Neuronal stem cell (in vitro differentiated cells): ENCODE results near the gene PCDHGA9.
A peak's percentile ranks its signal among the peaks of the same experiment; 100 is the strongest.
"Not testable (repeated sequence)": the region's sequence is repeated elsewhere in the genome, so short reads cannot be mapped to it uniquely, and the experiment has no call there.

Source experiments
- DNase-seq: peaks from one replicate; pipeline ENCODE4 v3.0.0-alpha.2; 2013; ENCODE audit warnings: low spot score
- H2AFZ ChIP-seq: one replicate; pipeline ENCODE4 v1.6.1; 2013; ENCODE audit warnings: mild to moderate bottlenecking, low read length, inconsistent platforms
- H2AK5ac ChIP-seq: 2 replicates; pipeline ENCODE4 v1.6.1; 2013; ENCODE audit warnings: low read depth, mild to moderate bottlenecking, inconsistent platforms, low read length, moderate library complexity, mixed read lengths
- H2BK120ac ChIP-seq: 2 replicates; pipeline ENCODE4 v1.6.1; 2013; ENCODE audit warnings: low read depth, mild to moderate bottlenecking, inconsistent platforms, low read length, moderate library complexity, mixed read lengths
- H2BK12ac ChIP-seq: one replicate; pipeline ENCODE4 v1.6.1; 2013; ENCODE audit warnings: low read length, inconsistent platforms
- H2BK15ac ChIP-seq: 2 replicates; pipeline ENCODE4 v1.6.1; 2013; ENCODE audit warnings: mild to moderate bottlenecking, low read length, inconsistent platforms, mixed read lengths
- H2BK5ac ChIP-seq: one replicate; pipeline ENCODE4 v1.6.1; 2013; ENCODE audit warnings: inconsistent platforms, mild to moderate bottlenecking, low read length, moderate library complexity
- H3K14ac ChIP-seq: one replicate; pipeline ENCODE4 v1.6.1; 2013; ENCODE audit warnings: low read length, inconsistent platforms
- H3K18ac ChIP-seq: 2 replicates; pipeline ENCODE4 v1.6.1; 2013; ENCODE audit warnings: low read length, inconsistent platforms
- H3K23ac ChIP-seq: 2 replicates; pipeline ENCODE4 v1.6.1; 2013; ENCODE audit warnings: low read depth, mild to moderate bottlenecking, mixed read lengths, low read length, inconsistent platforms; ENCODE audit not compliant: poor library complexity
- H3K27ac ChIP-seq: replicated peaks from 3 replicates; pipeline ENCODE4 v1.5.1; 2013; ENCODE audit warnings: low read length, inconsistent platforms
- H3K27me3 ChIP-seq, 3 experiments: 2 replicates each; pipeline ENCODE4 v1.6.1; 2013; ENCODE audit warnings: low read length in 3 of 3, mild to moderate bottlenecking in 2 of 3, inconsistent platforms in 1 of 3, low read depth in 1 of 3, mixed read lengths in 1 of 3, moderate library complexity in 1 of 3; ENCODE audit not compliant: control insufficient read depth in 3 of 3, insufficient read depth in 3 of 3
- H3K36me3 ChIP-seq, 2 donors: replicated peaks in 1 of 2; 2 replicates each; pipeline ENCODE4 v1.6.1; 2013; ENCODE audit warnings: low read length in 2 of 2; ENCODE audit not compliant: control insufficient read depth in 2 of 2, insufficient read depth in 2 of 2
- H3K4ac ChIP-seq: 2 replicates; pipeline ENCODE4 v1.6.1; 2013; ENCODE audit warnings: inconsistent platforms, mild to moderate bottlenecking, low read length, moderate library complexity
- H3K4me1 ChIP-seq, 2 donors: 1 replicate in 1 of 2; 2 replicates in 1 of 2; pipeline ENCODE4 v1.6.1; 2013; ENCODE audit warnings: low read length in 2 of 2, low read depth in 1 of 2; ENCODE audit not compliant: control insufficient read depth in 2 of 2, insufficient read depth in 1 of 2
- H3K4me2 ChIP-seq: one replicate; pipeline ENCODE4 v1.6.1; 2013; ENCODE audit warnings: mild to moderate bottlenecking, low read length, inconsistent platforms; ENCODE audit not compliant: insufficient read depth, poor library complexity, severe bottlenecking
- H3K4me3 ChIP-seq, 2 donors: 2 replicates each; pipeline ENCODE4 v1.5.1; 2013; ENCODE audit warnings: low read length in 2 of 2, mild to moderate bottlenecking in 2 of 2, inconsistent platforms in 1 of 2, moderate library complexity in 1 of 2
- H3K79me1 ChIP-seq: one replicate; pipeline ENCODE4 v1.6.1; 2013; ENCODE audit warnings: low read depth, mild to moderate bottlenecking, inconsistent platforms, low read length, moderate library complexity
- H3K9ac ChIP-seq: one replicate; pipeline ENCODE4 v1.6.1; 2013; ENCODE audit warnings: mild to moderate bottlenecking, low read depth, low read length, inconsistent platforms; ENCODE audit not compliant: poor library complexity
- H3K9me3 ChIP-seq, 2 donors: replicated peaks in 1 of 2; 2 replicates each; pipeline versions ENCODE3 to v1.6.1; 2013; ENCODE audit warnings: low read length in 2 of 2, mild to moderate bottlenecking in 2 of 2, inconsistent platforms in 1 of 2, low read depth in 1 of 2, mixed read lengths in 1 of 2, moderate library complexity in 1 of 2; ENCODE audit not compliant: control insufficient read depth in 2 of 2, insufficient read depth in 1 of 2
- H4K8ac ChIP-seq: one replicate; pipeline ENCODE4 v1.6.1; 2013; ENCODE audit warnings: low read depth, mild to moderate bottlenecking, inconsistent platforms, low read length, moderate library complexity
- H4K91ac ChIP-seq: one replicate; pipeline ENCODE4 v1.6.1; 2013; ENCODE audit warnings: low read length, low read depth, mild to moderate bottlenecking, inconsistent platforms; ENCODE audit not compliant: poor library complexity
- WGBS, 2 donors: extraction: QIAGEN DNeasy Blood & Tissue Kit; methylation state at CpG; one replicate each; pipeline ENCODE4 v1.1.7; 2013; ENCODE audit warnings: missing lambda C conversion rate in 2 of 2, mixed read lengths in 1 of 2; ENCODE audit not compliant: insufficient read length in 2 of 2, insufficient replicate concordance in 1 of 2; ENCODE audit errors: extremely low coverage in 2 of 2; 5-methylcytosine and 5-hydroxymethylcytosine counted together

The PCDHGA9 gene

DNA sequence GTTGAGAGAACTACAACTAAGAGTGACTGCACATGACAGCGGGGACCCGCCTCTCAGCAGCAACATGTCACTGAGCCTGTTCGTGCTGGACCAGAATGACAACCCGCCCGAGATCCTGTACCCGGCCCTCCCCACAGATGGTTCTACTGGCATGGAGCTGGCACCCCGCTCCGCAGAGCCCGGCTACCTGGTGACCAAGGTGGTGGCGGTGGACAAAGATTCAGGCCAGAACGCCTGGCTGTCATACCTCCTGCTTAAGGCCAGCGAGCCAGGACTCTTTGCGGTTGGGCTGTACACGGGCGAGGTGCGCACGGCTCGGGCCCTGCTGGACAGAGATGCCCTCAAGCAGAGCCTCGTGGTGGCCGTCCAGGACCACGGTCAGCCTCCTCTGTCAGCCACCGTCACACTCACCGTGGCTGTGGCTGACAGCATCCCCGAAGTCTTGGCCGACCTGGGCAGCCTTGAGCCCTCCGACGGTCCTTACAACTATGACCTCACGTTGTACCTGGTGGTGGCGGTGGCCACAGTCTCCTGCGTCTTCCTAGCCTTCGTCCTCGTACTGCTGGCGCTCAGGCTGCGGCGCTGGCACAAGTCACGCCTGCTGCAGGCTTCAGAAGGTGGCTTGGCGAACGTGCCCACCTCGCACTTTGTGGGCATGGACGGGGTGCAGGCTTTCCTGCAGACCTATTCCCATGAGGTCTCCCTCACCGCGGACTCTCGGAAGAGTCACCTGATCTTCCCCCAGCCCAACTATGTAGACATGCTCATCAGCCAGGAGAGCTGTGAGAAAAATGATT, 17.9 kb upstream of the PCDHGA9 start:
- Histone ChIP-seq H3K9me3 (peaks cover 32 to 43% of the 10 kb centered on the region in 2 donors), H4K91ac (no peak overlapping the region), H2BK120ac (no peak overlapping the region), H2BK5ac (no peak overlapping the region), H3K14ac (no peak overlapping the region), H3K23ac (no peak overlapping the region), H2BK15ac (no peak overlapping the region), H3K27ac (no peak overlapping the region), H4K8ac (peak overlapping the region; percentile 74), H2BK12ac (no peak overlapping the region), H3K27me3 (no peaks in the 10 kb centered on the region), H3K9ac (no peak overlapping the region), H2AFZ (no peak overlapping the region), H3K36me3 (no peaks in the 10 kb centered on the region), H2AK5ac (peak overlapping the region; percentile 34), H3K4me3 (peak overlapping the region in 1 of 2 donors; percentile 57), H3K4me1 (no peaks in the 10 kb centered on the region), H3K4ac (no peak overlapping the region), H3K18ac (no peak overlapping the region), H3K4me2 (no peak overlapping the region), H3K79me1 (peaks cover 3% of the 10 kb centered on the region)
- DNase-seq = no peak
- no CpG with 5 or more reads among the region's 43 CpGs for WGBS, 2 donors

DNA sequence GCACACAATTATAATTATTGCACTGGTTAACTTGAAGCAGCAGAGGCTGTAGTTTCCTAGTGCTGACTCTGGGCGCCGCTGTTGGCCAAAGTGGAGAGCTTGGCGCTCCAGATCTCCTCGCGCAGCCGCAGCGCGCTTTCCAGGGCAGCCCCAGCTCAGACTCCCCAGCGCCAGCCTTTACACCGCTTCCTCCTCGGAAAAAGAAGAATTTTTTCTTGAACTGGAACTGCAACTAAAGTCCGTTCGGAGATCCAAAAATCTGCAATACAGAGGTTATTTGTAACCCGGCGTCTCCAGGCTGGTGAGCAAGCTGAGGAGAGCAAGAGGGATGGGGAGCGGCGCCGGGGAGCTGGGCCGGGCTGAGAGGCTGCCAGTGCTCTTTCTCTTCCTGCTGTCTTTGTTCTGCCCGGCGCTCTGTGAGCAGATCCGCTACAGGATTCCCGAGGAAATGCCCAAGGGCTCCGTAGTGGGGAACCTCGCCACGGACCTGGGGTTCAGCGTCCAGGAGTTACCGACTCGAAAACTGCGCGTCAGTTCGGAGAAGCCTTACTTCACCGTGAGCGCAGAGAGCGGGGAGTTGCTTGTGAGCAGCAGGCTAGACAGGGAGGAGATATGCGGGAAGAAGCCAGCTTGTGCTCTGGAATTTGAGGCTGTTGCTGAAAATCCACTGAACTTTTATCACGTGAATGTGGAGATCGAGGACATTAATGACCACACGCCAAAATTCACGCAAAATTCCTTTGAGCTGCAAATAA, 14.8 kb upstream of the PCDHGA9 start, which contains the start of gene PCDHGB4:
Gene PCDHGB4 (plus strand): TSS at position 142 of the 755 bp plus-strand sequence. CDS start 187 bp downstream, at position 329.
- H3K27ac ChIP-seq, H3K27me3 ChIP-seq, H3K4me1 ChIP-seq, H3K79me1 ChIP-seq, H2BK120ac ChIP-seq, H3K4ac ChIP-seq, H3K9ac ChIP-seq, H3K23ac ChIP-seq, H4K8ac ChIP-seq, H2BK15ac ChIP-seq, H3K14ac ChIP-seq, H3K18ac ChIP-seq, H2BK5ac ChIP-seq, H2AK5ac ChIP-seq, H2BK12ac ChIP-seq, H4K91ac ChIP-seq: not testable (repeated sequence)
- Histone ChIP-seq H3K4me3 (peak within 1 kb of the TSS in 1 of 2 donors; percentile 42), H3K36me3 (peaks cover 7 to 11% of the 10 kb centered on the region in 2 donors), H3K4me2 (peak within 1 kb of the TSS; percentile 32), H3K9me3 (peaks cover 40 to 64% of the 10 kb centered on the region in 2 donors), H2AFZ (peak within 1 kb of the TSS; percentile 82)
- DNase-seq = peak; percentile 6
- WGBS, 2 donors = no CpG with 5 or more reads among the region's 40 CpGs

- Histone ChIP-seq H3K4ac (no peak overlapping the region), H4K8ac (no peak overlapping the region), H2BK12ac (no peak overlapping the region), H2BK15ac (no peak overlapping the region), H3K4me1 (no peaks in the 10 kb centered on the region), H3K9ac (no peak overlapping the region), H3K4me2 (no peak overlapping the region), H3K18ac (no peak overlapping the region), H2BK120ac (no peak overlapping the region), H3K27me3 (no peaks in the 10 kb centered on the region), H2AK5ac (no peak overlapping the region), H3K23ac (no peak overlapping the region), H4K91ac (no peak overlapping the region), H3K36me3 (peaks cover 11 to 20% of the 10 kb centered on the region in 2 donors), H3K9me3 (peaks cover 39 to 64% of the 10 kb centered on the region in 2 donors), H3K27ac (no peak overlapping the region), H3K79me1 (peaks cover 4% of the 10 kb centered on the region), H2AFZ (no peak overlapping the region), H3K4me3 (no peak overlapping the region), H2BK5ac (no peak overlapping the region), H3K14ac (no peak overlapping the region)
- no peak for DNase-seq
- WGBS, 2 donors = no CpG with 5 or more reads among the region's 10 CpGs
Observed at GRCh38 chr5:141388661-141389060, 13.9 kb upstream of the PCDHGA9 start.
